ENCODE measurements around the gene NOX5.

NOX5 gene

GRCh38 chr15:68991723-68992122 lies 22.8 kb upstream of the NOX5 start:
- DNase-seq (ENCODE audit: low read depth): peak; percentile 99

- DNase-seq (ENCODE audit: low read depth): no peak
Observed at GRCh38 chr15:68992696-68993095, 21.8 kb upstream of the NOX5 start.

- DNase-seq (ENCODE audit: low read depth): no peak
Observed at GRCh38 chr15:68993276-68993675, 21.2 kb upstream of the NOX5 start.

GRCh38 chr15:68994149-68994548 lies 20.3 kb upstream of the NOX5 start:
- peak; percentile 92 for DNase-seq (ENCODE audit: low read depth)

GRCh38 chr15:68994981-68995761 lies 19.3 kb upstream of the NOX5 start:
- DNase-seq (ENCODE audit: low read depth): peak; percentile 48

- DNase-seq (ENCODE audit: low read depth): no peak
Observed at GRCh38 chr15:68997050-68997449, 17.4 kb upstream of the NOX5 start.

GRCh38 chr15:68997930-68998777 lies 16.3 kb upstream of the NOX5 start:
- no peak for DNase-seq (ENCODE audit: low read depth)

- no peak for DNase-seq (ENCODE audit: low read depth)
Observed at GRCh38 chr15:68999091-68999490, 15.4 kb upstream of the NOX5 start.

GRCh38 chr15:69000091-69000490 lies 14.4 kb upstream of the NOX5 start:
- DNase-seq (ENCODE audit: low read depth): no peak

- DNase-seq (ENCODE audit: low read depth): peak; percentile 39
Observed at GRCh38 chr15:69000725-69001503, 13.6 kb upstream of the NOX5 start.

- DNase-seq (ENCODE audit: low read depth): no peak
Observed at GRCh38 chr15:69002783-69003182, 11.7 kb upstream of the NOX5 start.

- no peak for DNase-seq (ENCODE audit: low read depth)
Observed at GRCh38 chr15:69004011-69004410, 10.5 kb upstream of the NOX5 start.

- DNase-seq (ENCODE audit: low read depth): no peak
Observed at GRCh38 chr15:69008056-69008455, 6.4 kb upstream of the NOX5 start.

GRCh38 chr15:69009341-69009740 lies 5.2 kb upstream of the NOX5 start:
- DNase-seq (ENCODE audit: low read depth): peak; percentile 85

GRCh38 chr15:69011641-69012040 lies 2.9 kb upstream of the NOX5 start:
- no peak for DNase-seq (ENCODE audit: low read depth)

- no peak for DNase-seq (ENCODE audit: low read depth)
Observed at GRCh38 chr15:69012761-69013364, 1.6 kb upstream of the NOX5 start.

- DNase-seq (ENCODE audit: low read depth): no peak
Observed at GRCh38 chr15:69013726-69014406, 629 bp upstream of the NOX5 start.

GRCh38 chr15:69015591-69015990 lies 1.1 kb downstream of the NOX5 start:
- DNase-seq (ENCODE audit: low read depth): no peak

GRCh38 chr15:69016021-69016595 lies 1.6 kb downstream of the NOX5 start:
- no peak for DNase-seq (ENCODE audit: low read depth)

- peak; percentile 59 for DNase-seq (ENCODE audit: low read depth)
Observed at GRCh38 chr15:69017978-69018377, 3.5 kb downstream of the NOX5 start.

- DNase-seq (ENCODE audit: low read depth): no peak
Observed at GRCh38 chr15:69018951-69019350, 4.5 kb downstream of the NOX5 start.

Measured in amniotic epithelial cell (primary cell).